ENCODE data around the gene BACH2. TPM values are rescaled to one million over a fixed set of nuclear protein-coding genes. Genes with fewer than 3 reads are reported as not detected.

Gene BACH2
- total and polyA plus RNA-seq, 2 of the 8 experiments (the other 6 are each of a cell fraction or from before 2014, with no cell fraction given), result 1.9 to 5.9 TPM

DNA sequence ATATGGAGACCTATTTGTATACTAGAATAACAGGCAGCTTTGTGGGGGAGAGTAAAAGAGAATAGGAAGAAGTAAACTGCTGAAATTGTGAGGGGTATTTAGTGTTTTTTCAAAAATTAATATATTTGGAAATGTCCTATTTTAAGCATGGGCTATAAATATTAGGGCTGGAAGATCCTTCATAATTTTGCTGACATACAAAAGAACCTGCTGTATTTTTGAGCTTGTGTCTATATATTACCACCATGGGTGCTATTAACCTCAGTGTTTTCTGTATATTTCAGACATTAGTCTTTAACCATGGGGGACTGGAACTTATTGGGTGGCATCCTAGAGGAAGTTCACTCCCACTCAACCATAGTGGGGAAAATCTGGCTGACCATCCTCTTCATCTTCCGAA, 402.5 kb downstream of the BACH2 start, which contains the start of gene GJA10:
Gene GJA10 (plus strand): TSS at position 301 of the 400 bp plus-strand sequence. CDS start 0 bp downstream, at position 301.
- FAIRE-seq (no peak), DNase-seq (ENCODE audit: low read depth in 1 of 2, low spot score in 2 of 2) (no peak)
- H4K91ac ChIP-seq (replicated peaks; ENCODE audit: insufficient read length, low read length), result no peak within 1 kb of the TSS
- H3K79me2 ChIP-seq (ENCODE audit: control insufficient read depth in 1 of 2, insufficient read depth in 2 of 2, low read length in 2 of 2), result no peaks in the 10 kb centered on the region
- no peak within 1 kb of the TSS for H2BK5ac ChIP-seq (ENCODE audit: low read depth, low read length)
- 89% methylated on average over 1 of the region's 1 CpG; no CpG with 5 or more reads in 1 of the 2 experiments for WGBS, 2 experiments (ENCODE audit: extremely low coverage in 1 of 2, insufficient coverage in 1 of 2, insufficient read length in 1 of 2, insufficient replicate concordance in 2 of 2, low coverage in 1 of 2, low lambda C conversion rate in 2 of 2, missing lambda C conversion rate in 1 of 2)
- no peaks in the 10 kb centered on the region for H3K36me3 ChIP-seq (ENCODE audit: control insufficient read depth in 2 of 4, insufficient read depth in 4 of 4, low read length in 3 of 4)
- no peak within 1 kb of the TSS for H2BK120ac ChIP-seq (replicated peaks; ENCODE audit: low read depth, low read length)
- no peak within 1 kb of the TSS for H3K4me2 ChIP-seq (ENCODE audit: insufficient read depth in 1 of 2, low read depth in 2 of 2, low read length in 2 of 2)
- ChIA-PET CTCF (ENCODE audit: partially characterized antibody) (interaction anchor here (1.6 kb wide), 1 partner anchor 21 kb away, joined by 5 read pairs; no protein-coding TSS in a partner anchor), POLR2A (ENCODE audit: partially characterized antibody) (no interaction called here)
- H2AK5ac ChIP-seq (ENCODE audit: low read depth, low read length), result no peak within 1 kb of the TSS
- no peaks in the 10 kb centered on the region for H4K20me1 ChIP-seq (replicated peaks in 1 of 2; ENCODE audit: control insufficient read depth in 1 of 2, insufficient read depth in 2 of 2, low read length in 2 of 2)
- TF ChIP-seq TCF12 (IDR thresholded peaks at IDR 0.05; ENCODE audit: low read depth, low read length) (no peak), CEBPB (IDR thresholded peaks at IDR 0.05; ENCODE audit: low read depth, low read length) (no peak), TAF7 (optimal IDR thresholded peaks at IDR 0.05; ENCODE audit: borderline replicate concordance, low read depth, low read length) (no peak), ASH2L (IDR thresholded peaks at IDR 0.05; ENCODE audit: low read length) (no peak), PHF8 (conservative IDR thresholded peaks at IDR 0.05; ENCODE audit: low read depth, low read length) (no peak), HDAC2 (IDR thresholded peaks at IDR 0.05; ENCODE audit: borderline replicate concordance in 1 of 2, low read depth in 2 of 2, low read length in 2 of 2) (no peak), SUZ12 (IDR thresholded peaks at IDR 0.05; ENCODE audit: low read length) (no peak), POLR2A (IDR thresholded peaks at IDR 0.05; ENCODE audit: control extremely low read depth in 1 of 2, low read depth in 2 of 2, low read length in 2 of 2) (no peak), SP1 (IDR thresholded peaks at IDR 0.05; ENCODE audit: low read depth, low read length) (no peak), BCL11A (IDR thresholded peaks at IDR 0.05; ENCODE audit: low read depth in 2 of 2, low read length in 2 of 2) (no peak)
- H3K14ac ChIP-seq (ENCODE audit: insufficient read length), result no peak within 1 kb of the TSS
- H2BK15ac ChIP-seq (ENCODE audit: low read length), result no peak within 1 kb of the TSS
- H3K23ac ChIP-seq (ENCODE audit: insufficient read length), result no peak within 1 kb of the TSS
- no peak within 1 kb of the TSS for H3K9ac ChIP-seq (replicated peaks in 1 of 4; ENCODE audit: extremely low read depth in 1 of 4, low read depth in 3 of 4, low read length in 3 of 4)
- H3K23me2 ChIP-seq (ENCODE audit: low read depth, low read length), result no peaks in the 10 kb centered on the region; the same call in 1 of the 2 replicates
- H3K79me1 ChIP-seq (ENCODE audit: low read depth, low read length), result no peaks in the 10 kb centered on the region
- no peak within 1 kb of the TSS for H2BK20ac ChIP-seq (ENCODE audit: low read length)
- no peaks in the 10 kb centered on the region for H3K9me3 ChIP-seq (ENCODE audit: insufficient read depth in 2 of 2, low read depth in 1 of 2, low read length in 1 of 2)
- no peak within 1 kb of the TSS for H3K4me3 ChIP-seq (ENCODE audit: extremely low read depth in 1 of 4, insufficient read depth in 2 of 4, low read depth in 3 of 4, low read length in 4 of 4)
- no peak within 1 kb of the TSS for H2BK12ac ChIP-seq (ENCODE audit: low read depth, low read length)
- H3K4me1 ChIP-seq (replicated peaks in 1 of 4; ENCODE audit: control insufficient read depth in 3 of 4, insufficient read depth in 4 of 4, low read length in 3 of 4), result peaks cover 4 to 11% (median 9%) of the 10 kb centered on the region in 4 experiments
- no peak within 1 kb of the TSS for H4K8ac ChIP-seq (ENCODE audit: extremely low read depth, insufficient read depth, low read length)
- H3K27ac ChIP-seq (ENCODE audit: low read depth, low read length), result no peak within 1 kb of the TSS
- no peak within 1 kb of the TSS for H2AFZ ChIP-seq (ENCODE audit: low read length)
- no peak within 1 kb of the TSS for H3K18ac ChIP-seq (ENCODE audit: extremely low read depth, low read length)
- no peak within 1 kb of the TSS for H4K5ac ChIP-seq (ENCODE audit: insufficient read length, low read depth, low read length)
- H3K56ac ChIP-seq (replicated peaks; ENCODE audit: insufficient read length, low read depth, low read length), result no peak within 1 kb of the TSS
- no peaks in the 10 kb centered on the region for H3K27me3 ChIP-seq (replicated peaks in 1 of 4; ENCODE audit: control insufficient read depth in 3 of 4, extremely low read depth in 1 of 4, insufficient read depth in 3 of 4, low read length in 3 of 4)
- no peak within 1 kb of the TSS for H3K4ac ChIP-seq (replicated peaks; ENCODE audit: insufficient read length, low read depth, low read length)
